ENCODE data around the gene FBXO46.

Gene FBXO46

GRCh38 chr19:45763691-45764294, 33.1 kb upstream of the FBXO46 start:
- Histone ChIP-seq H3K9ac (ENCODE audit: low read depth, low read length, poor library complexity, severe bottlenecking) (no peak overlapping the region), H4K20me1 (ENCODE audit: insufficient read depth, low read length, poor library complexity, severe bottlenecking) (no peaks in the 10 kb centered on the region), H3K4me3 (ENCODE audit: low read length, poor library complexity, severe bottlenecking) (no peak overlapping the region), H3K9me2 (replicated peaks; ENCODE audit: low read depth, low read length) (no peaks in the 10 kb centered on the region), H3F3A (ENCODE audit: low read depth) (no peaks in the 10 kb centered on the region), H2AFZ (ENCODE audit: low read length) (no peak overlapping the region), H3K4me2 (ENCODE audit: low read depth, low read length, poor library complexity, severe bottlenecking) (no peak overlapping the region), H3K4me1 (ENCODE audit: insufficient read depth, low read length, poor library complexity, severe bottlenecking) (peaks cover 4% of the 10 kb centered on the region), H3K79me2 (ENCODE audit: insufficient read depth, low read length) (peaks cover 9% of the 10 kb centered on the region), H3K9me3 (ENCODE audit: insufficient read depth, low read depth, low read length) (no peaks in the 10 kb centered on the region), H3K27me3 (ENCODE audit: insufficient read depth, low read length, poor library complexity, severe bottlenecking) (no peaks in the 10 kb centered on the region), H3K36me3 (ENCODE audit: insufficient read depth, low read length) (no peaks in the 10 kb centered on the region)
- no peak for TF ChIP-seq EZH2phosphoT487 (IDR thresholded peaks at IDR 0.05; ENCODE audit: borderline replicate concordance)
- TF ChIP-seq CTCF (conservative IDR thresholded peaks at IDR 0.05; ENCODE audit: low read length), result no peak

- TF ChIP-seq EZH2phosphoT487 (IDR thresholded peaks at IDR 0.05; ENCODE audit: borderline replicate concordance), result no peak
- no peak for TF ChIP-seq CTCF (conservative IDR thresholded peaks at IDR 0.05; ENCODE audit: low read length)
- Histone ChIP-seq H3K9me2 (replicated peaks; ENCODE audit: low read depth, low read length) (no peaks in the 10 kb centered on the region), H3K79me2 (ENCODE audit: insufficient read depth, low read length) (peaks cover 5% of the 10 kb centered on the region), H2AFZ (ENCODE audit: low read length) (no peak overlapping the region), H3K27me3 (ENCODE audit: insufficient read depth, low read length, poor library complexity, severe bottlenecking) (no peaks in the 10 kb centered on the region), H3K9me3 (ENCODE audit: insufficient read depth, low read depth, low read length) (no peaks in the 10 kb centered on the region), H3K4me1 (ENCODE audit: insufficient read depth, low read length, poor library complexity, severe bottlenecking) (peaks cover 4% of the 10 kb centered on the region), H3F3A (ENCODE audit: low read depth) (no peaks in the 10 kb centered on the region), H4K20me1 (ENCODE audit: insufficient read depth, low read length, poor library complexity, severe bottlenecking) (no peaks in the 10 kb centered on the region), H3K9ac (ENCODE audit: low read depth, low read length, poor library complexity, severe bottlenecking) (no peak overlapping the region), H3K4me2 (ENCODE audit: low read depth, low read length, poor library complexity, severe bottlenecking) (no peak overlapping the region), H3K36me3 (ENCODE audit: insufficient read depth, low read length) (no peaks in the 10 kb centered on the region), H3K4me3 (ENCODE audit: low read length, poor library complexity, severe bottlenecking) (no peak overlapping the region)
Measured at GRCh38 chr19:45762870-45763631, 32.4 kb upstream of the FBXO46 start.

GRCh38 chr19:45761714-45762113, 31.0 kb upstream of the FBXO46 start:
- Histone ChIP-seq H4K20me1 (ENCODE audit: insufficient read depth, low read length, poor library complexity, severe bottlenecking) (no peaks in the 10 kb centered on the region), H3K9me3 (ENCODE audit: insufficient read depth, low read depth, low read length) (no peaks in the 10 kb centered on the region), H3K9me2 (replicated peaks; ENCODE audit: low read depth, low read length) (no peaks in the 10 kb centered on the region), H3K4me3 (ENCODE audit: low read length, poor library complexity, severe bottlenecking) (no peak overlapping the region), H3K79me2 (ENCODE audit: insufficient read depth, low read length) (no peaks in the 10 kb centered on the region), H3K4me1 (ENCODE audit: insufficient read depth, low read length, poor library complexity, severe bottlenecking) (peaks cover 4% of the 10 kb centered on the region), H3K4me2 (ENCODE audit: low read depth, low read length, poor library complexity, severe bottlenecking) (no peak overlapping the region), H3K9ac (ENCODE audit: low read depth, low read length, poor library complexity, severe bottlenecking) (no peak overlapping the region), H2AFZ (ENCODE audit: low read length) (no peak overlapping the region), H3K36me3 (ENCODE audit: insufficient read depth, low read length) (no peaks in the 10 kb centered on the region), H3F3A (ENCODE audit: low read depth) (no peaks in the 10 kb centered on the region), H3K27me3 (ENCODE audit: insufficient read depth, low read length, poor library complexity, severe bottlenecking) (no peaks in the 10 kb centered on the region)
- no peak for TF ChIP-seq EZH2phosphoT487 (IDR thresholded peaks at IDR 0.05; ENCODE audit: borderline replicate concordance)

Measured in Loucy (cell line).